ENCODE measurements around the gene MACF1. TPM values are rescaled to one million over a fixed set of nuclear protein-coding genes. Genes with fewer than 3 reads are reported as not detected.
A peak's percentile ranks its signal among the peaks of the same experiment; 100 is the strongest.

MACF1 gene
- total RNA-seq, 1 experiment from 2014 or later, result 265 TPM

DNA sequence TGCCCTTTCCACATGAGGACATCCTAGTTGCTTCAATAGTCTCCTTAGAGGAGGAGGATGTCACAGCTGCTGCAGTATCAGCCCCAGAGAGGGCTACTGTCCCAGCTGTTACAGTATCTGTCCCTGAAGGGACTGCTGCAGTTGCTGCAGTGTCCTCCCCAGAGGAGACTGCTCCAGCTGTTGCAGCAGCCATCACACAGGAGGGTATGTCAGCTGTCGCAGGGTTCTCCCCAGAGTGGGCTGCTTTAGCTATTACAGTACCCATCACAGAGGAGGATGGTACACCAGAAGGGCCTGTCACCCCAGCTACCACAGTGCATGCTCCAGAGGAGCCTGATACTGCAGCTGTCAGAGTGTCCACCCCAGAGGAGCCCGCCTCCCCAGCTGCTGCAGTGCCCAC is 208.4 kb downstream of the MACF1 start:
- Histone ChIP-seq H3K4me1 (ENCODE audit: insufficient read depth, low read length, poor library complexity, severe bottlenecking) (peaks cover 46% of the 10 kb centered on the region), H3K36me3 (ENCODE audit: insufficient read depth, low read length, poor library complexity, severe bottlenecking) (peaks cover 4% of the 10 kb centered on the region), H3K27ac (ENCODE audit: low read depth, low read length, poor library complexity, severe bottlenecking) (no peak overlapping the region), H3K4me3 (ENCODE audit: low read depth, low read length, poor library complexity, severe bottlenecking) (no peak overlapping the region), H3K9me3 (ENCODE audit: low read depth, low read length, poor library complexity, severe bottlenecking) (no peaks in the 10 kb centered on the region), H3K27me3 (replicated peaks; ENCODE audit: insufficient read depth, low read depth, low read length, poor library complexity) (no peaks in the 10 kb centered on the region)
- ChIA-PET POLR2A (ENCODE audit: low non-redundant PET) (no interaction called here), CTCF (interaction anchor here (0.5 kb wide), 1 partner anchor 202 kb away, joined by 5 read pairs; no protein-coding TSS in a partner anchor)
- no TSS peak for BruUV-seq (replicated peaks)
- DNase-seq (ENCODE audit: low spot score), result no peak
- intact Hi-C loops (cut with micrococcal nuclease; ENCODE audit: unreplicated experiment), result no loop called here
- TF ChIP-seq CTCF (conservative IDR thresholded peaks at IDR 0.05; ENCODE audit: low read depth, low read length), result no peak
- TF ChIP-seq EZH2 (IDR thresholded peaks at IDR 0.05; ENCODE audit: borderline replicate concordance, low read depth, low read length, poor library complexity, severe bottlenecking), result no peak

- no peaks in the 10 kb centered on the region for H3K27me3 ChIP-seq (replicated peaks; ENCODE audit: insufficient read depth, low read depth, low read length, poor library complexity)
- H3K36me3 ChIP-seq (ENCODE audit: insufficient read depth, low read length, poor library complexity, severe bottlenecking), result peaks cover 7% of the 10 kb centered on the region
- H3K9me3 ChIP-seq (ENCODE audit: low read depth, low read length, poor library complexity, severe bottlenecking), result no peaks in the 10 kb centered on the region
- no peak for TF ChIP-seq EZH2 (IDR thresholded peaks at IDR 0.05; ENCODE audit: borderline replicate concordance, low read depth, low read length, poor library complexity, severe bottlenecking)
- no peak for TF ChIP-seq CTCF (conservative IDR thresholded peaks at IDR 0.05; ENCODE audit: low read depth, low read length)
- peaks cover 42% of the 10 kb centered on the region for H3K4me1 ChIP-seq (ENCODE audit: insufficient read depth, low read length, poor library complexity, severe bottlenecking)
- intact Hi-C loops (cut with micrococcal nuclease; ENCODE audit: unreplicated experiment), result no loop called here
- ChIA-PET POLR2A (ENCODE audit: low non-redundant PET) (interaction anchor here (0.6 kb wide), 1 partner anchor 206 kb away, joined by 4 read pairs; no protein-coding TSS in a partner anchor), CTCF (no interaction called here)
- peak overlapping the region; percentile 6 for H3K27ac ChIP-seq (ENCODE audit: low read depth, low read length, poor library complexity, severe bottlenecking)
- H3K4me3 ChIP-seq (ENCODE audit: low read depth, low read length, poor library complexity, severe bottlenecking), result peak overlapping the region; percentile 17
- BruUV-seq (replicated peaks), result no TSS peak
- DNase-seq (ENCODE audit: low spot score), result no peak
Measured at GRCh38 chr1:39413902-39414528, 209.5 kb downstream of the MACF1 start.

GRCh38 chr1:39415553-39415952 is 211.1 kb downstream of the MACF1 start:
- CTCF ChIA-PET, result no interaction called here
- no peak overlapping the region for H3K4me3 ChIP-seq (ENCODE audit: low read depth, low read length, poor library complexity, severe bottlenecking)
- POLR2A ChIA-PET (ENCODE audit: low non-redundant PET), result no interaction called here

More at GRCh38 chr1:39415553-39415952, 211.1 kb downstream of the MACF1 start:
- peaks cover 38% of the 10 kb centered on the region for H3K4me1 ChIP-seq (ENCODE audit: insufficient read depth, low read length, poor library complexity, severe bottlenecking)
- H3K27ac ChIP-seq (ENCODE audit: low read depth, low read length, poor library complexity, severe bottlenecking), result no peak overlapping the region
- peaks cover 11% of the 10 kb centered on the region for H3K36me3 ChIP-seq (ENCODE audit: insufficient read depth, low read length, poor library complexity, severe bottlenecking)
- no peaks in the 10 kb centered on the region for H3K27me3 ChIP-seq (replicated peaks; ENCODE audit: insufficient read depth, low read depth, low read length, poor library complexity)
- H3K9me3 ChIP-seq (ENCODE audit: low read depth, low read length, poor library complexity, severe bottlenecking), result no peaks in the 10 kb centered on the region
- no peak for DNase-seq (ENCODE audit: low spot score)
- intact Hi-C loops (cut with micrococcal nuclease; ENCODE audit: unreplicated experiment), result no loop called here
- TF ChIP-seq CTCF (conservative IDR thresholded peaks at IDR 0.05; ENCODE audit: low read depth, low read length) (no peak), EZH2 (IDR thresholded peaks at IDR 0.05; ENCODE audit: borderline replicate concordance, low read depth, low read length, poor library complexity, severe bottlenecking) (no peak)
- no TSS peak for BruUV-seq (replicated peaks)

Data from A673 (cell line).